Omental fat pad (tissue), 4 donors: ENCODE results near the gene TLR4. TPM values are rescaled to one million over a fixed set of nuclear protein-coding genes. Genes with fewer than 3 reads are reported as not detected.

Source experiments
- ATAC-seq: fragments of 150-250 bp; one replicate; pipeline ENCODE4 v1.9.1; 2016; ENCODE audit warnings: mild to moderate bottlenecking, moderate library complexity; ENCODE audit not compliant: low FRiP score
- DNase-seq: peaks from one replicate; pipeline ENCODE4 v3.0.0-alpha.2; 2019; ENCODE audit warnings: low spot score
- total RNA-seq, 4 donors: library from RNA; depleted of rRNA; stranded (reverse); fragments of >200 nt; gene quantifications; one replicate each; pipeline ENCODE4 v1.1.0, GENCODE V29; 2016
- TF ChIP-seq, protein P1 (sequence below), 3 donors: fragments of 450-650 bp; IDR thresholded peaks; one replicate each; pipeline ENCODE4 v1.5.1; 2016 to 2017; ENCODE audit warnings: antibody characterized with exemption in 3 of 3, mild to moderate bottlenecking in 3 of 3, moderate library complexity in 2 of 3

The TLR4 gene
- total RNA-seq, 4 donors from 2014 or later, result 89.1 to 129 (median 107) TPM

- ATAC-seq, result no peak
- no peak for DNase-seq
- TF ChIP-seq, protein P1, sequence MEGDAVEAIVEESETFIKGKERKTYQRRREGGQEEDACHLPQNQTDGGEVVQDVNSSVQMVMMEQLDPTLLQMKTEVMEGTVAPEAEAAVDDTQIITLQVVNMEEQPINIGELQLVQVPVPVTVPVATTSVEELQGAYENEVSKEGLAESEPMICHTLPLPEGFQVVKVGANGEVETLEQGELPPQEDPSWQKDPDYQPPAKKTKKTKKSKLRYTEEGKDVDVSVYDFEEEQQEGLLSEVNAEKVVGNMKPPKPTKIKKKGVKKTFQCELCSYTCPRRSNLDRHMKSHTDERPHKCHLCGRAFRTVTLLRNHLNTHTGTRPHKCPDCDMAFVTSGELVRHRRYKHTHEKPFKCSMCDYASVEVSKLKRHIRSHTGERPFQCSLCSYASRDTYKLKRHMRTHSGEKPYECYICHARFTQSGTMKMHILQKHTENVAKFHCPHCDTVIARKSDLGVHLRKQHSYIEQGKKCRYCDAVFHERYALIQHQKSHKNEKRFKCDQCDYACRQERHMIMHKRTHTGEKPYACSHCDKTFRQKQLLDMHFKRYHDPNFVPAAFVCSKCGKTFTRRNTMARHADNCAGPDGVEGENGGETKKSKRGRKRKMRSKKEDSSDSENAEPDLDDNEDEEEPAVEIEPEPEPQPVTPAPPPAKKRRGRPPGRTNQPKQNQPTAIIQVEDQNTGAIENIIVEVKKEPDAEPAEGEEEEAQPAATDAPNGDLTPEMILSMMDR (IDR thresholded peaks at IDR 0.05), result no peak
Observed at GRCh38 chr9:117720066-117720465, 15.9 kb downstream of the TLR4 start.

DNA sequence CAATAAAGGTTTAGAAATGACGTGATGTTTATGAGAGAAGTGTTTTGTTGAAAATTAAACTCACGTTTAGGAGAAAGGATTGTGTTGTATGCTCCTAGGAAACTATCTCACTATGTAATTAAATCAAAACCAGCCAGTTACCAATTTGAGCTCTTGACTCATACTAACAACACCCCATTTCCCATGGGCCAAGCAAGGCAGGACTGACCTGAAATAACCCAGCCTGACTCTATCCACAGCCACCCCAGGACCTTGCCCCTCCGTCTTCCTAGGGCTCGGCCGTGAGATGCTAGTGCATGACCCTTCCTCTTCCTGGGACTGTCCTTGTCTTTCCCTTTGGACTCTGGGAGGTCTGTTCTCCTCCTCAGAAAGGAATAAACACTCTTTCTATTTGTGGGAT lies 16.4 kb downstream of the TLR4 start:
- DNase-seq (no peak), ATAC-seq (no peak)
- TF ChIP-seq, protein P1 (IDR thresholded peaks at IDR 0.05), result no peak

DNA sequence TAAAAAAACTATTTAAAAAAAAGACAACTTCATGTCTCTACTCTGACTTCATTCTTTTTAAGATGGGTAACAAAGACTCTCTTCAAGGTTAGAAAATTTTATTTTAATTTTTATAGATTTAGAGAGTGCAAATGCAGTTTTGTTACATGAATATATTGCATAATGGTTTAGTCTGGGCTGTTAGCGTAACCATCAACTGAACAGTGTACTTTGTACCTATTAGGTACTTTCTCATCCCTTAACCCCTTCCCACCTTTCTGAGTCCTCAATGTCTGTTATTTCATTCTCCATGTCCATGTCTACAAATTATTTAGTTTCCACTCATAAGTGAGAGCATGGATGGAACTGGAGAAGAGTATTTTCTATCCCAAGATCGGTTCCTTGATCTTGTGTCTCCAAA lies 16.8 kb downstream of the TLR4 start:
- no peak for ATAC-seq
- no peak for DNase-seq
- TF ChIP-seq, protein P1 (IDR thresholded peaks at IDR 0.05), result no peak

DNA sequence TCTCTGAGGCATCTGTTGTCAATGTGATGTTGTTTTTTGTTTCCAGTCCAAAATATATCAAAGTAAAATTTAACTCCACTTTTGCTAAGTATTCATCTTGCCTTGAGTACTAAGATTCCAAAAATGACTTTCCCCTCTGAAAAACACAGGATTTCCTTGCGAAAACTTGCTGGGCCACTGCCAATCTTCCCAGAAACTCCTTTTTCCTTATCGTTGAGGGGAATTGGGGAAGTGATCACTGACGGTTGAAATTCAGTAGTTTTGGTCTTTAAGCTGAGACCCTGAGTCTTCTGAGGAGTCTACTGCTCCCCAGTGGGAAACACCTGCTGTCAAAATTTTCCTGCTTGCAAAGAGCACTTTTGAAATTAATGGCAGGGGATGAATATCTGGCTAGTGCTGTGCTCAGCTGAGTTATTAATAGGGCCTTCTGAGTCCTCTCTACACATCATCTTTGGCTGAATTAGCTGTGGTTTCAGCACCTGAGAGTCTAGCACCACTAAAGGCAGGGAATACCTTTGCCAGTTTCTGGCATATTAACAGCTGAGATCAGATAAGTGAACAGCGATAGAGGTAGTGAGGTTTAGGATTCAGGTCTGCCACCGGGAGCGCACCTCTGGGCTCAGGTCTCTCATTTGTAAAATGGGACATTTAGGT lies 18.0 kb downstream of the TLR4 start:
- ATAC-seq, result no peak

GRCh38 chr9:117723986-117724625 lies 19.9 kb downstream of the TLR4 start:
- ATAC-seq (no peak), DNase-seq (no peak)
- TF ChIP-seq, protein P1 (IDR thresholded peaks at IDR 0.05), result no peak

More for the DNA sequence above, 18.0 kb downstream of the TLR4 start:
- TF ChIP-seq, protein P1 (IDR thresholded peaks at IDR 0.05), result no peak
- no peak for DNase-seq

- TF ChIP-seq, protein P1 (IDR thresholded peaks at IDR 0.05), result no peak
- DNase-seq (no peak), ATAC-seq (no peak)
Observed at GRCh38 chr9:117725426-117725887, 21.3 kb downstream of the TLR4 start.

GRCh38 chr9:117729375-117729774 lies 25.2 kb downstream of the TLR4 start:
- DNase-seq, result no peak
- ATAC-seq, result no peak
- TF ChIP-seq, protein P1 (IDR thresholded peaks at IDR 0.05), result no peak
